ENCODE measurements around the gene MAPK8IP2. TPM values are rescaled to one million over a fixed set of nuclear protein-coding genes. Genes with fewer than 3 reads are reported as not detected.

MAPK8IP2 gene
- total RNA-seq, 1 experiment from 2014 or later, result 2.2 TPM

- Histone ChIP-seq H3K27me3 (no peaks in the 10 kb centered on the region), H3K4me3 (peak within 1 kb of the TSS; percentile 87), H3K9me3 (no peaks in the 10 kb centered on the region), H3K36me3 (0 out of 2 replicates have a peak, but pooled peaks cover 6% of the 10 kb centered on the region)
- DNase-seq, result peak; percentile 98
These were observed 17.9 kb upstream of the MAPK8IP2 start, which contains the start of gene CHKB for GRCh38 chr22:50582493-50583293. CHKB (minus strand) TSS chr22:50582849; CDS start chr22:50582781, 68 bp downstream.

- DNase-seq, result no peak
- H3K36me3 ChIP-seq, result 0 out of 2 replicates have a peak, but pooled peaks cover 6% of the 10 kb centered on the region
- H3K4me3 ChIP-seq, result peak overlapping the region; percentile 87
- no peaks in the 10 kb centered on the region for H3K27me3 ChIP-seq
- no peaks in the 10 kb centered on the region for H3K9me3 ChIP-seq
These were observed 17.2 kb upstream of the MAPK8IP2 start for GRCh38 chr22:50583294-50583861.

- H3K36me3 ChIP-seq, result 0 out of 2 replicates have a peak, but pooled peaks cover 6% of the 10 kb centered on the region
- no peak overlapping the region for H3K4me3 ChIP-seq
- peaks cover 3% of the 10 kb centered on the region; the same call in 1 of the 2 replicates for H3K27me3 ChIP-seq
- no peak for DNase-seq
- no peaks in the 10 kb centered on the region for H3K9me3 ChIP-seq
These were observed 16.2 kb upstream of the MAPK8IP2 start for GRCh38 chr22:50584106-50585096.

- DNase-seq, result no peak
- Histone ChIP-seq H3K9me3 (no peaks in the 10 kb centered on the region), H3K4me3 (no peak overlapping the region), H3K27me3 (peaks cover 11% of the 10 kb centered on the region), H3K36me3 (0 out of 2 replicates have a peak, but pooled peaks cover 3% of the 10 kb centered on the region)
These were observed 15.4 kb upstream of the MAPK8IP2 start for GRCh38 chr22:50585238-50585637.

DNA sequence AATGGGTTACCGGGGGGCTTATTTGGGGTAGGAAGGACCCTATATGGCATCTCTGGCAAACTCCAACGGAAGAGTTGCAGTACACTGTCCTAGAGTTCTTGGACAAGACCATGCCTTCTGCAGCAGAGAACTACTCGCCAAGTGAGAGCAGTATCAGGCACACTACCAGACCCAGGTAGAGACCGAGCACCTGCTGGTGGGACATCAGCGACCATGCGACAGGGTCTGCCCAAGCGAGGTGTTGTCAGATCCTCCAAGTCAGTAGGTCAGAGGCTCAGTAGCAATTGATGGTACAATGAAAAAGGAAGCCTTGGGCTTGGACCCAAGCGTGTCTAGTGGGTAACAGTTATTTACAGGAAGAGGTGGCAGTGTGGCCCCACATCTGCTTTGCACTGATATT is 14.8 kb upstream of the MAPK8IP2 start:
- H3K27me3 ChIP-seq, result peaks cover 15% of the 10 kb centered on the region
- no peak overlapping the region for H3K4me3 ChIP-seq
- no peaks in the 10 kb centered on the region for H3K36me3 ChIP-seq
- no peak for DNase-seq
- no peaks in the 10 kb centered on the region for H3K9me3 ChIP-seq

DNA sequence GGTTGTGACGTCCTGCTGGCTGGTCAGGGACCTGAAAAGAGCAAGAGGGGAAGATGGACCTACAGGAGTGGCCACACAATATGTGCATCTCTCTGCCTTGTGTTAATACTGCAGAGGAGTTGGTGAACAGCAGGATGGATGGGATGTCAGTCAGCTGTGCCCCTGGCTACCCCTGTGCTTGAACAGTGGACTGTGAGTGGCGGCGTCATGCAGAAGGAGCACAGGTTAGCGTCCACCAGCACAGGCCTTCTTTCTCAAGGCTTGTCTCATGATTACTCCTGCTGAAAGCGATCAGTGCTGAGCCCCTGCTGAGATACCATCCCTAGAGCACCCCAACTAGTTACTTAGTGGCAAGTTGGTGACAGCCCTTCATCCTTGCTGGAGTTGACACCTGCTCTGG is 14.2 kb upstream of the MAPK8IP2 start:
- no peak overlapping the region for H3K4me3 ChIP-seq
- DNase-seq, result no peak
- H3K9me3 ChIP-seq, result no peaks in the 10 kb centered on the region
- peaks cover 18% of the 10 kb centered on the region for H3K27me3 ChIP-seq
- no peaks in the 10 kb centered on the region for H3K36me3 ChIP-seq

- Histone ChIP-seq H3K27me3 (peaks cover 19% of the 10 kb centered on the region), H3K36me3 (no peaks in the 10 kb centered on the region), H3K4me3 (no peak overlapping the region), H3K9me3 (no peaks in the 10 kb centered on the region)
- DNase-seq, result no peak
These were observed 13.2 kb upstream of the MAPK8IP2 start for GRCh38 chr22:50587407-50587806.

- H3K27me3 ChIP-seq, result peaks cover 12% of the 10 kb centered on the region
- no peaks in the 10 kb centered on the region for H3K36me3 ChIP-seq
- no peak for DNase-seq
- no peak overlapping the region for H3K4me3 ChIP-seq
- no peaks in the 10 kb centered on the region for H3K9me3 ChIP-seq
These were observed 5.4 kb upstream of the MAPK8IP2 start for GRCh38 chr22:50595189-50595588.

- no peaks in the 10 kb centered on the region for H3K36me3 ChIP-seq
- H3K4me3 ChIP-seq, result no peak overlapping the region
- no peaks in the 10 kb centered on the region for H3K9me3 ChIP-seq
- H3K27me3 ChIP-seq, result peaks cover 4% of the 10 kb centered on the region; the same call in 1 of the 2 replicates
- DNase-seq, result no peak
These were observed 3.5 kb upstream of the MAPK8IP2 start for GRCh38 chr22:50597097-50597496.

DNA sequence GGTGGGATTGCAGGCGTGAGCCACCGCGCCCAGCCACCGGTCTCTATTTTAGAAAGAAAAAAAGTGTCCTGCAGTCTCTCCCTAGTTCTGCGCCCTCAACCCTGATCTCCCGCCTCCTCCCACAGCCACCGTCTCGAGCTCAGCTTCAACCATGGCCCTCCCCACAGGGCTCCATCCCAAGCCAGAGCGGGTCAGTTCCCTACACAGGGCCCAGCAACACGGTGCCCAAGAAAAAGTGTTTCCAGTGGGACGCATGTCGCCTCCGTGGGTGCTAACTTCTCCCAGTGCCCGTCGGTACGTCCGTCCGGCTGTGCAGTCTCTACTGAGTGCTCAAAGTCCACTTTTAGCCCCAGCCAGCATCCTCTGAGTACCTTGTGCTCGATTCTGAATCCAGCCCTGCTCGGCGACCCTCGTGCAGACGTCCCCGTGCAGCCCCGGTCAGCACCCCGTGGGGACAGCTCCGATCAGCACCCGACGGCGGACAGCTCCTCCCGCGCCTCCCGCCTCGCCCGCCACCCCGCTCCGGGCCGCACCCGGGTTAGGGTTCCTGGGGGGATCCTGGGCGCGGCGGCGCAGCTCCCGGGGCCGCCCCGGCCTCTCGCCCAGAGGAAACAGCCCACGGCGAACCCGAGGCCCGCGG is 657 bp upstream of the MAPK8IP2 start:
- Histone ChIP-seq H3K4me3 (no peak overlapping the region), H3K27me3 (peaks cover 4% of the 10 kb centered on the region; the same call in 1 of the 2 replicates), H3K36me3 (no peaks in the 10 kb centered on the region), H3K9me3 (no peaks in the 10 kb centered on the region)
- DNase-seq, result peak; percentile 48

GRCh38 chr22:50600967-50601668 is 525 bp downstream of the MAPK8IP2 start:
- DNase-seq, result no peak
- Histone ChIP-seq H3K9me3 (no peaks in the 10 kb centered on the region), H3K36me3 (no peaks in the 10 kb centered on the region), H3K27me3 (peaks cover 4% of the 10 kb centered on the region; the same call in 1 of the 2 replicates), H3K4me3 (no peak overlapping the region)

DNA sequence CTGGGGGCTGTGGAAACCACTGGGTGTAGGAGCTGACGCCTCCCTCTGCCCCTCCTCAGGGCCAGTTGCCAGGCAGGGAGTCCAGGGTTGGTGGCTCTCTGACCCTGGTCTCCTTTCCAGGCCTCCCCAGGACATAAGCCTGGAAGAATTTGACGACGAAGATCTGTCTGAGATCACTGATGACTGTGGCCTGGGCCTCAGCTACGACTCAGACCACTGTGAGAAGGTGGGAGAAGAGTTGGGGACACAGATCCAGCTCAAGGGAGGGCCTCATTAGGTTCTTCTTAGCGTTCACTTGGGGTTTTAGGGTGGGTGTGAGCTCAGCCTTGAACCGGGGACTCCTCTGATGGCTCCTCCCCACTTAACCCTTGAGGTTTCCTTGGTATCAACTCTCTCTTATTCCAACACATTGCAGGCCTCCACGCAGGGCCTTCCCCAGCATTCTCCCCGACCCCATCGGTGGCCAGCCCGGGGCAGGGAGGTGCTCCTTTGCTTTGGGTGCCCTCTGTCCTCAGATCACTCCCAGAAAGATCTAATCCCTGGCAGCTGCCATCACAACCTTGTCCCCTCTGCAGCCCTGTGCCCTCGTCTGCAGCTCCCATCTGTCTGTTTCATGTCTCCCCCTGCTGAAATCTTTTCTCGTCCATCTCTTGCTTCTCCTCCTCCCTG is 1.2 kb downstream of the MAPK8IP2 start:
- no peak overlapping the region for H3K4me3 ChIP-seq
- peaks cover 4% of the 10 kb centered on the region; the same call in 1 of the 2 replicates for H3K27me3 ChIP-seq
- no peak for DNase-seq
- no peaks in the 10 kb centered on the region for H3K9me3 ChIP-seq
- no peaks in the 10 kb centered on the region for H3K36me3 ChIP-seq

GRCh38 chr22:50602338-50602700 is 1.7 kb downstream of the MAPK8IP2 start:
- DNase-seq, result no peak
- no peak overlapping the region for H3K4me3 ChIP-seq
- H3K36me3 ChIP-seq, result no peaks in the 10 kb centered on the region
- peaks cover 4% of the 10 kb centered on the region; the same call in 1 of the 2 replicates for H3K27me3 ChIP-seq
- H3K9me3 ChIP-seq, result no peaks in the 10 kb centered on the region

- no peak for DNase-seq
- Histone ChIP-seq H3K27me3 (peaks cover 4% of the 10 kb centered on the region; the same call in 1 of the 2 replicates), H3K36me3 (no peaks in the 10 kb centered on the region)
These were observed 3.1 kb downstream of the MAPK8IP2 start for GRCh38 chr22:50603511-50604255.

More at GRCh38 chr22:50603511-50604255, 3.1 kb downstream of the MAPK8IP2 start:
- Histone ChIP-seq H3K9me3 (no peaks in the 10 kb centered on the region), H3K4me3 (no peak overlapping the region)

Measured in MG63 (cell line).